ENCODE data around the gene FGGY.

- no peak for TF ChIP-seq POLR2A (IDR thresholded peaks at IDR 0.05; ENCODE audit: low read length)
- TF ChIP-seq GATA1 (IDR thresholded peaks at IDR 0.05; ENCODE audit: low read depth, low read length) = no peak
Measured at GRCh38 chr1:59342801-59343575, 46.1 kb downstream of the FGGY start.
